CD4-positive, alpha-beta T cell treated with Interferon alpha-2 for 1 hour (primary cell): Measurements from ENCODE around the gene ZDHHC12.
A peak's percentile ranks its signal among the peaks of the same experiment; 100 is the strongest.

ENCODE experiments used
- DNase-seq, 2 donors: peaks; one replicate each; pipeline ENCODE4 v3.0.0-alpha.2; 2020 to 2022

The ZDHHC12 gene

GRCh38 chr9:128685636-128686489, 38.1 kb downstream of the ZDHHC12 start:
- peak in 1 of 2 donors; percentile 61 for DNase-seq

DNA sequence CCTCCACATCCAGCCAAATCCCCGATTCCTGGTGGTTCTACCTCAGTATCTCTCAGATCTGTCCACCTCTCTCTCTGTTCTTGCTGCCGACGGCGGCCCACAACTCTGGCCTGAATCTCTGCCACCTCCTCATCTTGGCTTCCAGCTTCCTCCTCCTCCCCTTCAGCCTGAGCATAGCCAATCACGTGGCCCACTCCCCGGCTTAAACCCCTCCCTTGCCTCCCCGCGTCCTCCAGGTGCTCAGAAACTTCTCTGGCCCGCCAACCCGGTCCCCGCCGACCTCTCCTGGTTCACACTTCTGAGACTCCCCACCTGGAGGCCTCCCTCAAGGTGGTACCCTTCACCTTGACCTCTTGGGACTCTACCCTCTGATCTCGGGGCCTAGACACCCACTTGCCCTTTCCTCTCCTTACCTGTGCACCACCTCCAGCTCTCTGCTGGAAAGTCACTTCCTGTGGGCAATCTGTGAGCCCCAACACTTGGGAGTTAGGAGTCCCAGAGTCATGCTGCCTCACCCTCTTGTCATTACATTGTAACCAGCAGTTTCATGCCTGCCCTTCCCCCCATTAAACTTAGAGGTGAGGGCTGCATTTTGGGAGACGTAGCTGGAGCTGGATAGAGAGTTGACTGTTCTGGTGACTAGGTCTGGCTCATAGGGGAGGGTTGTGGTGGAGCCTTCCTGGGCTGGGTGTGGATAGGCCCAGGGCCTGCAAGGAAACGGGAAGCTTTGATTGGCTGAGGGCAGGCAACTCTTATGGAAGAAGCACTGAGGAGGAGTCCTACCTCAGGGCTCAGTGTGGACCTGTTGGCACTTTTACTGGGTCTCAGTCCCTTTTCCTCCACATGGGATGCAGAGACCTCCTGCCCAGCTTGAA, 39.4 kb downstream of the ZDHHC12 start:
- DNase-seq = peak; percentile 77 to 82

GRCh38 chr9:128684065-128684324, 39.9 kb downstream of the ZDHHC12 start:
- no peak for DNase-seq

- peak; percentile 42 to 43 for DNase-seq
Measured at GRCh38 chr9:128683340-128684064, 40.4 kb downstream of the ZDHHC12 start.

DNA sequence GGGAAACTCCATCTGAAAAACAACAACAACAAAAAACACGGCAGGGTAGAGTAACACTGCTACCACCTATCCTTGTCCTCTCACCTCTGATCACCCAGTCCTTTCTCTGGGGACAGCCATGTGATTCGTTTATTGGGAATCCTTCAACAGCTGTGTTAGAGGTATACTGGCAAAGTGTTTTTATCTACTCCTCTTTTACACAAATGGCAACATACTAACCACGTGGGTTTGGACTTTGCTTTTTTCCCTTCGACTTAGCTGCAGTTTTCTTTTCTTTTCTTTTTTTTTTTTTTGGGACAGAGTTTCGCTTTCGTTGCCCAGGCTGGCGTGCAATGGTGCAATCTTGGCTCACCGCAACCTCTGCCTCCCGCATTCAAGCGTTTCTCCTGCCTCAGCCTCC, 46.1 kb downstream of the ZDHHC12 start:
- no peak for DNase-seq

- no peak for DNase-seq
Measured at GRCh38 chr9:128675382-128675781, 48.5 kb downstream of the ZDHHC12 start.
